Neural progenitor cell (in vitro differentiated cells): ENCODE measurements around the gene IFI44L.

Experiments used
- EZH2 ChIP-seq: fragments of 200-600 bp; sonication (generic); IDR thresholded peaks from 2 replicates; pipeline ENCODE4 v1.6.1; 2017; ENCODE audit warnings: antibody characterized with exemption, mild to moderate bottlenecking, moderate library complexity
- TF ChIP-seq, protein P1 (sequence below): fragments of 200-600 bp; sonication (generic); IDR thresholded peaks from 2 replicates; pipeline ENCODE4 v1.5.1; 2017; ENCODE audit warnings: antibody characterized with exemption, mild to moderate bottlenecking

DNA sequence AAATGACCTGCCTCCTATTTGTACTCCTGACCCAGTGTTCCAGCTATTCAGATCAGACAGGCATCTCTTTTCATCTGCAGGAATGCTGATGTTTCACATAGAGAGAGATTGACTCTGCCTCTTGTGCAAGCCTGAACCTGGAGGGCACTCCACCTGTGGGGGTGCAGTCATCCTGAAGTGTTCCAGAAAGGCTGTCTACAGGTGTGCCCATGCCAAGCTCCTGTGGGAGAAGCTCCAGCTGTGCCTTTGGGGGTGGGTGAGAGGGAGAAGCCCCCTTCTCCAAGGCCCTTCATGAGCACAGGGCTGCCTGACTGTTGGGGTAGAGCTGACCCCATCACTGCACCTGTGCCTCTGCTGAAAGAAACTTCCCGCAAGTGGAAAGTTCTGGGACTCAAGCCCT lies 52.2 kb downstream of the IFI44L start:
- TF ChIP-seq, protein P1, sequence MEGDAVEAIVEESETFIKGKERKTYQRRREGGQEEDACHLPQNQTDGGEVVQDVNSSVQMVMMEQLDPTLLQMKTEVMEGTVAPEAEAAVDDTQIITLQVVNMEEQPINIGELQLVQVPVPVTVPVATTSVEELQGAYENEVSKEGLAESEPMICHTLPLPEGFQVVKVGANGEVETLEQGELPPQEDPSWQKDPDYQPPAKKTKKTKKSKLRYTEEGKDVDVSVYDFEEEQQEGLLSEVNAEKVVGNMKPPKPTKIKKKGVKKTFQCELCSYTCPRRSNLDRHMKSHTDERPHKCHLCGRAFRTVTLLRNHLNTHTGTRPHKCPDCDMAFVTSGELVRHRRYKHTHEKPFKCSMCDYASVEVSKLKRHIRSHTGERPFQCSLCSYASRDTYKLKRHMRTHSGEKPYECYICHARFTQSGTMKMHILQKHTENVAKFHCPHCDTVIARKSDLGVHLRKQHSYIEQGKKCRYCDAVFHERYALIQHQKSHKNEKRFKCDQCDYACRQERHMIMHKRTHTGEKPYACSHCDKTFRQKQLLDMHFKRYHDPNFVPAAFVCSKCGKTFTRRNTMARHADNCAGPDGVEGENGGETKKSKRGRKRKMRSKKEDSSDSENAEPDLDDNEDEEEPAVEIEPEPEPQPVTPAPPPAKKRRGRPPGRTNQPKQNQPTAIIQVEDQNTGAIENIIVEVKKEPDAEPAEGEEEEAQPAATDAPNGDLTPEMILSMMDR: no peak
- TF ChIP-seq EZH2: no peak
